ENCODE results near the gene RTL1. TPM values are rescaled to one million over a fixed set of nuclear protein-coding genes. Genes with fewer than 3 reads are reported as not detected.
A peak's percentile ranks its signal among the peaks of the same experiment; 100 is the strongest.

The RTL1 gene
- total RNA-seq, 1 experiment from 2014 or later: not detected

DNA sequence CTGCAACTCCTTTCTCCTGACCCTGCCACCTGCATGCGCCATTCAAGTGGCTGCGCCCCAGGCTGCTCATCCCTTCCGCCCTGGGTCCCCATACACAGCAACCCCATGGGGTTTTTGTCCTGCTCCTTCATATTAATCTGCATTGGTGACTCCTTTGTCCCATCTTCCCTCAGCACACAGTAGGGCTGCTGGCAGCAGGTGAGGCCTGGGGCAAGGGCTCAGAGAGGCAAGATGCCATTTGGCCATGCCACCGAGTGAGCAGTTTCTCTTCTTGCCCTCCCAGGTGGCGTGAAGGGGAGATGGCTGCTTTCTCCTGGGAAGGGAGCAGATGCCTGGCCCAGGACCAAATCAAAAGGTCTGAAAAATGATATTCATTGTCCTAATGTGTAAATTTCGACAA is 9.1 kb downstream of the RTL1 start:
- Histone ChIP-seq H3K56ac (ENCODE audit: insufficient read length, low read depth, low read length) (no peak overlapping the region), H3T11ph (ENCODE audit: low read length) (no peak overlapping the region), H2AFZ (ENCODE audit: low read length) (no peak overlapping the region), H4K91ac (ENCODE audit: insufficient read length, low read depth, low read length) (no peak overlapping the region), H3K4ac (ENCODE audit: low read depth, low read length) (no peak overlapping the region), H4K8ac (replicated peaks; ENCODE audit: insufficient read length, low read depth, low read length) (no peak overlapping the region), H2BK20ac (ENCODE audit: low read depth, low read length, poor library complexity, severe bottlenecking) (no peak overlapping the region), H3K23me2 (ENCODE audit: insufficient read length, low read depth, low read length, poor library complexity, severe bottlenecking) (no peaks in the 10 kb centered on the region), H3K18ac (ENCODE audit: insufficient read length, low read depth, low read length) (no peak overlapping the region), H2BK12ac (ENCODE audit: insufficient read length, low read depth, low read length) (no peak overlapping the region), H3K4me2 (ENCODE audit: insufficient read depth, insufficient read length, low read length) (no peak overlapping the region), H3K9ac (ENCODE audit: extremely low read depth, insufficient read length, low read length) (no peak overlapping the region), H3K27me3 (ENCODE audit: insufficient read depth, low read length) (no peaks in the 10 kb centered on the region), H2BK120ac (ENCODE audit: low read depth, low read length, poor library complexity, severe bottlenecking) (no peak overlapping the region), H3K79me1 (ENCODE audit: insufficient read depth, low read depth, low read length, poor library complexity, severe bottlenecking) (no peaks in the 10 kb centered on the region), H2AK5ac (ENCODE audit: insufficient read length, low read length) (no peak overlapping the region), H3K27ac (ENCODE audit: insufficient read length, low read depth, low read length) (no peak overlapping the region), H3K79me2 (ENCODE audit: insufficient read depth, low read length) (no peaks in the 10 kb centered on the region), H3K9me3 (ENCODE audit: control insufficient read depth, low read depth, low read length) (no peaks in the 10 kb centered on the region), H4K20me1 (ENCODE audit: control insufficient read depth, insufficient read depth, insufficient read length) (no peaks in the 10 kb centered on the region), H2BK5ac (ENCODE audit: insufficient read length, low read length) (no peak overlapping the region), H4K5ac (ENCODE audit: insufficient read length, low read depth, low read length) (no peak overlapping the region), H2BK15ac (ENCODE audit: low read depth, low read length) (no peak overlapping the region), H3K23ac (ENCODE audit: insufficient read length, low read depth, low read length) (no peak overlapping the region), H3K14ac (ENCODE audit: insufficient read depth, low read length) (no peak overlapping the region), H3K4me1 (ENCODE audit: insufficient read depth, low read length) (peaks cover 4% of the 10 kb centered on the region; the same call in 1 of the 2 replicates)
- no peak overlapping the region for H3K4me3 Mint-ChIP-seq
- H3K27ac Mint-ChIP-seq: 0 out of 7 replicates have a peak overlapping the region, but pooled peaks of 1 of the 3 experiments have one; percentile 20
- peaks cover 7% of the 10 kb centered on the region for H3K27me3 Mint-ChIP-seq (ENCODE audit: low read depth)
- peaks cover 10 to 31% of the 10 kb centered on the region in 2 experiments for H3K4me1 Mint-ChIP-seq
- no peaks in the 10 kb centered on the region; a peak in 2 of 7 replicates for H3K36me3 Mint-ChIP-seq (ENCODE audit: insufficient read depth in 1 of 3, low read depth in 3 of 3)
- TF ChIP-seq, protein P1, sequence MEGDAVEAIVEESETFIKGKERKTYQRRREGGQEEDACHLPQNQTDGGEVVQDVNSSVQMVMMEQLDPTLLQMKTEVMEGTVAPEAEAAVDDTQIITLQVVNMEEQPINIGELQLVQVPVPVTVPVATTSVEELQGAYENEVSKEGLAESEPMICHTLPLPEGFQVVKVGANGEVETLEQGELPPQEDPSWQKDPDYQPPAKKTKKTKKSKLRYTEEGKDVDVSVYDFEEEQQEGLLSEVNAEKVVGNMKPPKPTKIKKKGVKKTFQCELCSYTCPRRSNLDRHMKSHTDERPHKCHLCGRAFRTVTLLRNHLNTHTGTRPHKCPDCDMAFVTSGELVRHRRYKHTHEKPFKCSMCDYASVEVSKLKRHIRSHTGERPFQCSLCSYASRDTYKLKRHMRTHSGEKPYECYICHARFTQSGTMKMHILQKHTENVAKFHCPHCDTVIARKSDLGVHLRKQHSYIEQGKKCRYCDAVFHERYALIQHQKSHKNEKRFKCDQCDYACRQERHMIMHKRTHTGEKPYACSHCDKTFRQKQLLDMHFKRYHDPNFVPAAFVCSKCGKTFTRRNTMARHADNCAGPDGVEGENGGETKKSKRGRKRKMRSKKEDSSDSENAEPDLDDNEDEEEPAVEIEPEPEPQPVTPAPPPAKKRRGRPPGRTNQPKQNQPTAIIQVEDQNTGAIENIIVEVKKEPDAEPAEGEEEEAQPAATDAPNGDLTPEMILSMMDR (conservative IDR thresholded peaks at IDR 0.05): no peak
- DNase-seq: peak; percentile 12
- no CpG with 5 or more reads among the region's 6 CpGs for WGBS (ENCODE audit: extremely low coverage, insufficient read length, low lambda C conversion rate)
- H3K9me3 Mint-ChIP-seq: no peaks in the 10 kb centered on the region

Measured in H9 (cell line).